Subcutaneous adipose tissue (tissue), 4 donors: ENCODE measurements around the gene OXA1L. TPM values are rescaled to one million over a fixed set of nuclear protein-coding genes. Genes with fewer than 3 reads are reported as not detected.

Experiments used
- CTCF ChIP-seq: fragments of 450-650 bp; IDR thresholded peaks from one replicate; pipeline ENCODE4 v1.5.1; 2016; ENCODE audit warnings: low read depth, mild to moderate bottlenecking, control low read depth, antibody characterized with exemption, moderate library complexity
- small RNA-seq: library from RNA; depleted of rRNA; stranded (forward); fragments of <200 nt; gene quantifications from one replicate; pipeline ENCODE3, GENCODE V24; 2016
- total RNA-seq, 4 donors: library from RNA; depleted of rRNA; stranded (reverse); fragments of >200 nt; gene quantifications; one replicate each; pipeline ENCODE4 v1.1.0, GENCODE V29; 2016

The OXA1L gene
- total RNA-seq, 4 donors from 2014 or later: 81.9 to 102 (median 87.5) TPM

DNA sequence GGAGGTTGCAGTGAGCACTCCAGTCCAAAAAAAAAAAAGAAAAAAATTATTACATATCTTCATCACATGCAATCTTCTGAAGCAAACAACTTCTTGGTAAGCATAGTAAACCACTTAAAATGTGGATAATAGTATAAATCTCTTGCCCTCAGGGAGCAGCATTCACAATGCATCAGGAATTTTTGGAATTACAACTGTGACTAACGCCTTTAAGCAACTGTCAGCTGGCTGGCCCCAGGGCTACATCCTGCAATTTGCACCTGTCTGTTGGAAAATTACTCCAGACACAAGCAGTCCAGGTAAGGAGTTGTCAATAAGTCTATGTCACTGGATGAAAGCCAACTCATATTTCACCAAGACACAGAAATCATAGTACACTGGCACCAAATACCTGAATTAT lies 54.2 kb downstream of the OXA1L start:
- TF ChIP-seq CTCF: no peak

GRCh38 chr14:22821193-22822015 lies 54.9 kb downstream of the OXA1L start:
- no peak for TF ChIP-seq CTCF

DNA sequence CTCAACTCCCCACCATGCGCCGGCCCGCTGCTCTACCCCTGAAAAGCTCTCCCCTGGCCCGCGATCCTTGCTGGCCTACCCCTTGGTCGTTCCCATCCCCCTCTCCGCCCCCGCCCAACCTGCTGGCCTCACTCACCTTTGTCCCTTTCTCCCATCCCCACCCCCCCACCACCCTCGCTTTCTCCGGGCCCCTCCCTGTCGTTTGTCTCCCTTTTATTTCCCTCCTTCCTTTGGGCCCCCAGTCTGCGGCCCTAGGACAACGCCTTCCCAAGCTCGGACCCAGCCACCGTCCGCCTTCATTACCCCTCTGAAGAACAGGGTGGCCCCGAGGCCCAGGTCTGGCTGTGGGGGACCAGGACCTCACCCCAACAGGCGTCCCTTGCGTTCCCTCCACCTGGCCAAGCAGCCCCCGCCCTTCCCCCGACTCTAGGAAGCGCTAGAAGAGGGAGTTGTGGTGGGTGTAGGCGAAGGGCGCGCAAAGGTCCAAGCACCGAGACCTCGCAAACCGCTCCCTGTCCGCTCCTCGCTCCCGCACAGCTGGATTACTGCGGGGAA lies 55.6 kb downstream of the OXA1L start:
- TF ChIP-seq CTCF: no peak

Small RNA genes within 50 kb of the gene (small RNA-seq; reads per million reads assigned to genes)
- gene RF00588: not detected

Other genes with a start within 250 kb of the OXA1L start
- gene DAD1, start 177.5 kb upstream of the OXA1L start, total RNA-seq: 100 to 1,000 TPM; 114 to 356 (median 179) TPM
- gene ABHD4, start 168.4 kb upstream of the OXA1L start, total RNA-seq: 10 to 100 TPM; 22.8 to 43.5 (median 38.1) TPM
- under 1 TPM in 1 of 4 donors, not detected in 3; 0.17 TPM for gene OR6J1, start 122.3 kb upstream of the OXA1L start, total RNA-seq
- 100 to 1,000 TPM in 1 of 4 donors, 10 to 100 TPM in 3; 11.7 to 136 (median 44.0) TPM for gene SLC7A7, start 48.7 kb downstream of the OXA1L start, total RNA-seq
- gene MRPL52, start 63.2 kb downstream of the OXA1L start, total RNA-seq: 10 to 100 TPM; 13.9 to 55.6 (median 31.2) TPM
- gene MMP14, start 69.9 kb downstream of the OXA1L start, total RNA-seq: 100 to 1,000 TPM; 134 to 284 (median 217) TPM
- 10 to 100 TPM; 38.8 to 87.0 (median 80.8) TPM for gene LRP10, start 105.1 kb downstream of the OXA1L start, total RNA-seq
- gene REM2, start 116.5 kb downstream of the OXA1L start, total RNA-seq: 1 to 10 TPM in 1 of 4 donors, under 1 TPM in 1, not detected in 2; 0.34 to 1.5 TPM
- 100 to 1,000 TPM in 2 of 4 donors, 10 to 100 TPM in 2; 41.7 to 694 (median 368) TPM for gene RBM23, start 152.5 kb downstream of the OXA1L start, total RNA-seq
- gene PRMT5, start 162.7 kb downstream of the OXA1L start, total RNA-seq: 10 to 100 TPM; 26.5 to 41.6 (median 35.1) TPM
- gene HAUS4, start 190.4 kb downstream of the OXA1L start, total RNA-seq: 10 to 100 TPM; 27.4 to 72.1 (median 66.7) TPM
- gene AJUBA, start 215.9 kb downstream of the OXA1L start, total RNA-seq: 1 to 10 TPM; 1.8 to 7.2 (median 4.7) TPM
- 10 to 100 TPM in 3 of 4 donors, 1 to 10 TPM in 1; 6.8 to 13.9 (median 12.3) TPM for gene C14orf93, start 243.5 kb downstream of the OXA1L start, total RNA-seq